Measurements from ENCODE around the gene NRP1. TPM values are rescaled to one million over a fixed set of nuclear protein-coding genes. Genes with fewer than 3 reads are reported as not detected.

Gene NRP1
- total and polyA plus RNA-seq, 2 donors (not counting 3 experiments of a cell fraction or from before 2014, with no cell fraction given): 122 to 306 TPM

DNA sequence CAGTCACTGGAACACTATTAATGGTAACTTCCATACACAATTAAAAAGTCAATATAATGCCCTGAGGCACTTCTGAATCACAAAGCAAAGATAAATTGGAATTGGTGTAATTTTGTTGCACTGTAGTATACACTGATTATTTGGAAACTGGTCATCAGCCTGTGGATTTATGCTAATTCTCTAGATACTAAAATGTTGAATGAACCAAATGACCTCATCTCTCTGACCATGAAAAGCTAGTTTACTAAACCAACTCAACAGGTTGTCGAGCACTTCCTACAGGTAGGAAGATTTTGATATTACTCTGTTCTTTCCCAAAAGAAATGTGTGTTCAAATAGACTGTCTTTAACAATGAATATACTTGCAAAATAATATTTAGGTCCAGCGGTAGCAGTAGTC, 5.3 kb downstream of the NRP1 start:
- H3K36me3 ChIP-seq (ENCODE audit: control insufficient read depth in 2 of 2, extremely low read depth in 1 of 2, insufficient read depth in 2 of 2, low read length in 2 of 2): peaks cover 2 to 26% of the 10 kb centered on the region in 2 experiments
- POLR2A ChIA-PET: no interaction called here

More for the DNA sequence above, 5.3 kb downstream of the NRP1 start:
- Histone ChIP-seq H4K20me1 (replicated peaks; ENCODE audit: control insufficient read depth, extremely low read depth, insufficient read depth, low read length) (peaks cover 2% of the 10 kb centered on the region), H3K9me3 (replicated peaks; ENCODE audit: control insufficient read depth, insufficient read depth, low read length) (no peaks in the 10 kb centered on the region), H3K27ac (ENCODE audit: insufficient read depth, low read depth, low read length) (no peak overlapping the region), H3K4me1 (ENCODE audit: control insufficient read depth, extremely low read depth, insufficient read depth, low read length) (peaks cover 44% of the 10 kb centered on the region), H3K79me2 (ENCODE audit: control insufficient read depth, insufficient read depth, low read length) (peaks cover 100% of the 10 kb centered on the region), H3K27me3 (ENCODE audit: control insufficient read depth in 2 of 2, insufficient read depth in 2 of 2, low read length in 2 of 2) (no peaks in the 10 kb centered on the region), H3K9ac (replicated peaks; ENCODE audit: extremely low read depth, insufficient read depth, low read length) (no peak overlapping the region), H2AFZ (ENCODE audit: low read depth, low read length) (no peak overlapping the region), H3K9me1 (replicated peaks; ENCODE audit: control insufficient read depth, extremely low read depth, insufficient read depth, low read length) (no peaks in the 10 kb centered on the region), H3K4me3 (replicated peaks in 1 of 3; ENCODE audit: insufficient read depth in 1 of 3, low read depth in 1 of 3, low read length in 3 of 3) (peak overlapping the region in 1 of 3 experiments; percentile 0), H3K4me2 (ENCODE audit: insufficient read depth, low read length) (peak overlapping the region; percentile 100)
- CTCF ChIA-PET: interaction anchor here (1.8 kb wide), 1 partner anchor 1309 kb away, joined by 6 read pairs; no protein-coding TSS in a partner anchor
- FAIRE-seq: no peak
- TF ChIP-seq MYC (IDR thresholded peaks at IDR 0.05; ENCODE audit: low read depth, low read length) (no peak), EZH2 (IDR thresholded peaks at IDR 0.05; ENCODE audit: borderline replicate concordance, low read depth, low read length, severe bottlenecking) (no peak), GATA2 (IDR thresholded peaks at IDR 0.05; ENCODE audit: insufficient read depth, insufficient read length, low read depth, low read length) (no peak), POLR2A (IDR thresholded peaks at IDR 0.05; ENCODE audit: low read depth, low read length) (no peak), POLR2AphosphoS5 (IDR thresholded peaks at IDR 0.05; ENCODE audit: insufficient read depth, low read depth, low read length) (no peak), JUN (IDR thresholded peaks at IDR 0.05; ENCODE audit: borderline replicate concordance, insufficient read depth, insufficient read length, low read depth) (no peak), FOS (IDR thresholded peaks at IDR 0.05; ENCODE audit: borderline replicate concordance, insufficient read depth, low read length) (no peak)
- TF ChIP-seq, protein P1, sequence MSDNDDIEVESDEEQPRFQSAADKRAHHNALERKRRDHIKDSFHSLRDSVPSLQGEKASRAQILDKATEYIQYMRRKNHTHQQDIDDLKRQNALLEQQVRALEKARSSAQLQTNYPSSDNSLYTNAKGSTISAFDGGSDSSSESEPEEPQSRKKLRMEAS (IDR thresholded peaks at IDR 0.05; ENCODE audit: insufficient read depth, insufficient read length): no peak
- TF ChIP-seq, protein P2, sequence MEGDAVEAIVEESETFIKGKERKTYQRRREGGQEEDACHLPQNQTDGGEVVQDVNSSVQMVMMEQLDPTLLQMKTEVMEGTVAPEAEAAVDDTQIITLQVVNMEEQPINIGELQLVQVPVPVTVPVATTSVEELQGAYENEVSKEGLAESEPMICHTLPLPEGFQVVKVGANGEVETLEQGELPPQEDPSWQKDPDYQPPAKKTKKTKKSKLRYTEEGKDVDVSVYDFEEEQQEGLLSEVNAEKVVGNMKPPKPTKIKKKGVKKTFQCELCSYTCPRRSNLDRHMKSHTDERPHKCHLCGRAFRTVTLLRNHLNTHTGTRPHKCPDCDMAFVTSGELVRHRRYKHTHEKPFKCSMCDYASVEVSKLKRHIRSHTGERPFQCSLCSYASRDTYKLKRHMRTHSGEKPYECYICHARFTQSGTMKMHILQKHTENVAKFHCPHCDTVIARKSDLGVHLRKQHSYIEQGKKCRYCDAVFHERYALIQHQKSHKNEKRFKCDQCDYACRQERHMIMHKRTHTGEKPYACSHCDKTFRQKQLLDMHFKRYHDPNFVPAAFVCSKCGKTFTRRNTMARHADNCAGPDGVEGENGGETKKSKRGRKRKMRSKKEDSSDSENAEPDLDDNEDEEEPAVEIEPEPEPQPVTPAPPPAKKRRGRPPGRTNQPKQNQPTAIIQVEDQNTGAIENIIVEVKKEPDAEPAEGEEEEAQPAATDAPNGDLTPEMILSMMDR (IDR thresholded peaks at IDR 0.05; ENCODE audit: extremely low read depth in 1 of 2, insufficient read depth in 1 of 2, low read depth in 1 of 2, low read length in 2 of 2): no peak
- BruUV-seq (replicated peaks): no TSS peak
- no peak for DNase-seq (ENCODE audit: low read depth, low spot score)
- dilution Hi-C loops (cut with MboI; ENCODE audit: extremely low pct_ligation_motif_present, low sequenced_read_pairs) (no loop called here), intact Hi-C loops (cut with micrococcal nuclease) (no loop called here)

All from endothelial cell of umbilical vein (primary cell).